GM18508 (cell line): ENCODE measurements around the gene NRBP1.

Experiments
- ATAC-seq: cut with Tn5 transposase; IDR thresholded peaks from one replicate; pipeline ENCODE4 v1.9.1; 2021; ENCODE audit warnings: moderate number of reproducible peaks; ENCODE audit not compliant: insufficient read depth, unreplicated experiment

NRBP1 gene

DNA sequence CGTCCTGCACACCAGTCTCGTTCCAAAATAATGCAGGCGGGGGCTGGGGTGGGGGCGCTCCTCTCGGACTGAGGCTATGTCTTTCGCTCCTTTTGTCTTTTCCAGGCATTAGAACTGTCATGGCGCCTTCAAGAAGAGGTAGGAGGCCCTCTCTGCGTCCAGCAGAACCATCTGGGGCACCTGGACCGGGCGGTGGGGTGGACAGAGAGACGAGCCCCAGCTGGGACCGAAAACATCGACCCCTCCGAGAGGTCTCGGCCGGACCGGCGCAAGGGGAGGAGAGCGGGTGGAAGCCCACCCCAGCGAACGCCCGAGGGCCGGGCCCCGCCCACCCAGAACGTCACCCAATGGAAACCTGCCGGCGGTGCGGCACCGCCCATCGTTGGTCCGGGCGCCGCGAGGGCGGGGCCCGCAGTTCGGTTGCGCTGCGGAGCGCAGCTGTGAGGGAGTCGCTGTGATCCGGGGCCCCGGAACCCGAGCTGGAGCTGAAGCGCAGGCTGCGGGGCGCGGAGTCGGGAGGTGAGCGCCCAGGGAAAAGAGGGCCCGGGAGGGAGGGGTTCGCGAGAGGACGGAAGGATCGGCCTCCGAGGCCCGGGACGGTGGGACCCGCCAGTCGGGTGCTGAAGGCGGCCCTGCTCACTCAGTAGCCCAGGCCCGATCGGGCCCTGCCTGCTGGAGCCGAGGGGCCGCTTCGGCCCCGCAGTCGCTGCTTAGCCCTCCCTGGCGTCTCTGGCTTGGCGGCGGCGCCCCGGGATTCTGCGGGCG is at the start of gene NRBP1:
Gene NRBP1 (plus strand): TSS at position 419 of the 765 bp plus-strand sequence. CDS start 4,643 bp downstream, outside the sequence.
- ATAC-seq: peak; percentile 65

DNA sequence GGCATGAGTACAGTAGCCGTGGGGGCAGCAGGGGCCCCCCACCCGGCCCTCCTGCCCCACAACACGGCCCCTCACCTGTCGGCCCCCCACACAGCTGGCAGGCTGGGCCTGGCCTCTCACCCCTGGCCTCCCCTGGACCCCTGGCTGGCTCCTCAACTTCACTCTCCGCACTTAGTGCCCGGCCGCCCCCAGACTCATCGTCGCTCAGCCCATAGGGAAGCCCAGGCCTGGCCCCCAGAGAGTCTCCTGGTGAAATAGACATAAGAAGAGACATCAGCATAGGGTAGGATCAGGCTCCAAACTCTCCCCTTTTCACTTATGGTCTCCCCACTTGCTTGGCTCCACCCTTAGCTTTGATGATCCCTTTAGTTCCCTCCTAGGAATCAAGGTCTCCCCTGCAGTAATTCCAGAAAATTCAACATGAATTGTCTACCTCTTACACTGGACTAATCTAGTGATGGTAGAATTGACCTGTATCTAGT is 49.6 kb upstream of the NRBP1 start:
- ATAC-seq: no peak

DNA sequence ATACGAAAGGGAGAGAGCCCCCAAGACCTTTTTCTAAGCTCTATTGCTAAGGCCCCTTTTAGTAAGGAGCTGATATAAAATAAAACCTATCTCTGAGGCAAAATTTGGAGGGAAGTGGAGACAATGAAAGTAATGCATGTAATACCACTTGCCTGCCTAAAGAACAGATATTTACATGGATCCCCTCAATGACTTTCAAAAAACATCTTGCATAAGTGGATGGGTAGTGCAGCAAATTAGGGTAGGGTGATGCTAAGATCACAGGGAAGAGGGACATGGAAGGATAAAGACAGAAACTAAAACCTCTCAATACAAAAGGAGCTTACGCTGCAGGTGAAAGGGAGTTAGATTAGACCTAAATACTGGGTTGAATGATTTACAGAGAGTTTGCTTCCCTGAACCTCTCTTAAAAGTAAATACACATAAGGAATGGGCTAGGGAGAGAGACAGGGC is 49.0 kb upstream of the NRBP1 start:
- ATAC-seq: no peak

DNA sequence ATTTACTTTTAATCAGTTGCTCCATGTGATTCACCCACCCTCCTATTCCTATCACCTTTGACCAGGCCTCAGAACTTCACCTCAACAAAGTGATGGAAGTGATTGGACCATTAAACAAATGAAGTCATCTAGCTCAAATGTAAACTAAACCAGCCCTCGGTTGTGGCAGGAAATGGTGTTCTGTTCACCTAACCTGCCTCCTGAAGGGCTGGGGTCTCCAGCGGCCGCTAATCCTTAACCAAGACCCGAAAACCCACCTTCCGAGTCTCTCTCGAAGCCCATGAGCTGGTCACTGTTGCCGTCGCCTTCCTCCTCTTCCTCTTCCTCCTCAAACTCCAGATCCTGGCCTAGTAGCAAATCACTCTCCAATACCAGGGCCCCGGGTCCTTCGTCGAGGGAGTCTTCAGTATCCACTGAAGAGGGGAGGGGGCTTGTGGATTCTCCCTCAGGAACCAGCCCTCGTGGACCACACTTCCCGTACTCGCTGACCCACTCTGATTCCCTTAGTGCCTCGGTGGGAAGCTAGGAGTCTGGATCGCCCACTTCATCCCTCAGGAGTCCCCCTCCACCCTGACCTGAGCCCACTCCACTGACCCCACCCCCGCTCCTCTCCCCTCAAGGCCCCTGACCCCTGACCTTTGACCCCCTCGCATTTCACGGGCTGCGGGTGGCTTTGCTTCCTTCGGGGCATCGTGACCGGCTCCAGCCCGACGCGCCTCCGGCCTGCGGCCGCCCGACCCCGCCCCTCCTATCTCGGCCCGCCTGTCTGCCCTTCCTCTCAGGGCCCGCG is 48.4 kb upstream of the NRBP1 start:
- ATAC-seq: no peak

DNA sequence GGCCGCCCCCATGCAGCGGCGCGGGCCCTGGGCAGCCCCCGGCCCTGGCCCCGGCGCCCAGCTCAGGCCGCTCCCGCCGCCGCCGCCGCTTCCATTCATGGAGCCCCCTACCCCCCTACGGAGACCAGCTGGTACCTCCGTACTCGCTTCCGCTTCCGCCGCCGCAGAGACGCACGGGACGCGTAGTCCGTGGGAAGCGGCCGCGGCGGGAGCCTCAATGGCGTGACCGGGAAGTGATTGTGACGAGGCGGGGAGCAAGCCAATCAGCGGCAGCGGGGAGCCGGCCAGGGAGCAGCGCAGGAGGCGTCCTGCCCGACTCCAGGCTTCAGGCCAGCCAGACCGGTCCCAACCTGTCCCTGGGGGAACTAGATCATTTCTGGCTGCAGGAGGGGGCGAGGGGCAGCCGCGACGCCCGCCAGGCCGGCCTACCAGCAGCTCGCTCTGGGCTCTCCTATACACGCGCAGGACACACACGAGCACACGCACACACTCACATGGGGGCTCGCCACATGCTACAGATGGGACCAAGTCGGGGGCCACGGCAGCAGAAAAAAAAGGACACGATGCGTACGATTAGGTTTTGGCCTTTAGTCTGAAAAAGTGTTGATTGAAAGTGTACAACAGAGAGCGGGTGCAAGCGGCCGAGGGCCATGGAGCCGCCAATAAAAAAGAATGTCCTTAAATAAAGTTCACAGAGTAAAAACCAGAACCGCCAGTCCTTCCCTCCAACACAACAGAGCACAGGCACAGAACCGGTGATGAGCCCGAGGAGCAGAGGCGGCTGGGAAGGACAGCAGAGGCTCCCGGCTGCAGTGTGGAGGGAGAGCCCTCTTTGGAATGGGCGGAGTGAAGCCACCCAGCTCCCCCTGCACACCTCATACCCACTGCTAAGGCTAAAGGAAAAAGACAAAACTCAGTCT is 47.5 kb upstream of the NRBP1 start, which contains the start of gene ZNF513:
Gene ZNF513 (minus strand): TSS at position 109 of the 920 bp plus-strand sequence. CDS start 208 bp downstream, outside the sequence.
- ATAC-seq: no peak

DNA sequence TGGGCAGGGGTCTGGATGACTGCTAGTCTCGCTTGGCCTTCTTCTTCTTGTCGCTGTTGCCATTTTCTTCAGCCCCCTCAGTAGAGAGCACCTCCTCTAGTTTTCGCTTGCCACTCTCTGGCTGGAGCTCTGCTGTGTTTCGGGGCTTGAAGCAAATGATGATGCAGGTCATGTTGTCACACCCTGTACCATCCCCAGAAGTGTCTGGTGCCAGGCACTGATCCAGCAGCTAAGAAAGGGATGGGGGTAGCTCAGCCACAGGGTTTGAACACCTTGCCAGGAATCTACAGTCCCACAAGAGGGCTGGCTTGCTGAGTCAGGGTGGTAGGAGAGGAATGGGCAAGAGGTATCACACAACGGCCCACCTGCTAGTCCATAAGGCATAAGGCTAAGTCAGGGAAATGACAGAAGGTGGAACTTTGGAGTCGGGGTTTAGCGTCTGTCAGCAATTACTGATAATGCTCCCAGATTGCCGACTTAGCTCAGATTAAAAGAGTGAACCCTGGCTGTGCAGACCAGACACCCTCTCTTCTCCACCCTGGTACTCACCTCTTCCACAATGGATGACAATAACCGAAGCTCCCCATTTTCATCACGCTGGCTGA is 46.8 kb upstream of the NRBP1 start:
- no peak for ATAC-seq

DNA sequence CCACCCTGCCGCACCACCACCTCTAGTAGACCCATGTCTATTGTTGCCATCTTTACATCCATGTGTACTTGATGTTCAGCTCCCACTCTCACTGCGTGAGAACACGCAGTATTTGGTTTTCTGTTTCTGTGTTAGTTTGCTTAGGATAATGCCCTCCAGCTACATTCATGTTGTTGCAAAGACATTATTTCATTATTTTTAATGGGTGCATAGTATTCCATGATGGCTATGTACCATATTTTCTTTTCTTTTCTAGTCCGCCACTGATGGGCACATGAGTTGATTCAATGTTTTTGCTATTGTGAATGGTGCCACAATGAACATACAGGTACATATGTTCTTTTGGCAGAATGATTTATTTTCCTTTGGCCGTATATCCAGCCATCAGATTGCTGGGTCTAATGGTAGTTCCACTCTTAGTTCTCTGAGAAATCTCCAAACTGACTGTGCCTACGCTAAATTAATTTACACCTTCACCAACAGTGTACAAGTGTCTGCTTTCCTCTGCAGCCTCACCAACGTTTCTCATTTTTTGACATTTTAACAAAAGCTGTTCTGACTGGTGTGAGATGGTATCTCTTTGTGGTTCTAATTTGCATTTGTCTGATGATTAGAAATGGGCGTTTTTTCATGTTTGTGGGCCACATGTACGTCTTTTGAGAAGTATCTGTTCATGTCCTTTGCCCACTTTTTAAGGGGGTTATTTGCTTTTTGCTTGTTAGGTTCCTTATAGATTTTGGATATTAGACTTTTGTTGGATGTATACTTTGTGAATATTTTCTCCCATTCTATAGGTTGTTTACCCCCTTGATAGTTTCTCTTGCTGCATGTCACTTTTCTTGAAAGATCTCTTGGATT is 37.4 kb upstream of the NRBP1 start:
- ATAC-seq: no peak

DNA sequence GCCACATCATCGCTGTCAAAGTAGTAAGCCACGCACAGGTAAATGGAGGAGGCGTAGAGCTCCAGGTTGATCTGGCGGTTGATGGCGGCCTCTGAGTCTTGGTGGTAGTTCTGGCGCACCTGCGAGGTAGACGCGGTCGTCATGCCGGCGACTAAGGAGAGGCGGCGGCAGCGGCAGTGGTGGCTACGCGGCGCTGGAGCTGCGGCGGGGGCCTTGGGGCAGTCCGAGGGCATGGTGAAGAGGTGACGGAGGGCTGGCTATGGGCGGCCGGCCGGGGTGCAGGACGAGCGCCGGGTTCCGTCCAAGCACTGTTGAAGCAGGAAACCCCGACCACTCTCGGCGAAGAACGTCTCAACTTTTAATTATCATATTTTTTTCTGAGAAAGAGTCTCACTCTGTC is 35.2 kb upstream of the NRBP1 start:
- ATAC-seq: no peak

DNA sequence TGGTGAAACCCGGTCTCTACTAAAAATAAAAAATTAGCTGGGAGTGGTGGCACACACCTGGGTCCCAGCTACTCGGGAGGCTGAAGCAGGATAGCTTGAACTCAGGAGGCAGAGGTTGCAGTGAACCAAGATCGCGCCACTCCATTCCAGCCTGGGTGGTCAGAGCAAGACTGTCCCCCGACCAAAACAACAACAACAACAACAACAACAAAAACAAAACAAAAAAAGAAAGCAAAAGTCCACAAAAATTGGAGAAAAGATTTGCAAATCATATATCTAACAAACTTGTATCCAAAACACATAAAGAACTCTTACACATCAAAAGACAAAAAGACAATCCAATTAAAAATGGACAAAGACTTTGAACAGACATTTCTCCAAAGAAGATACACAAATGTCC is 29.5 kb upstream of the NRBP1 start:
- ATAC-seq: no peak

DNA sequence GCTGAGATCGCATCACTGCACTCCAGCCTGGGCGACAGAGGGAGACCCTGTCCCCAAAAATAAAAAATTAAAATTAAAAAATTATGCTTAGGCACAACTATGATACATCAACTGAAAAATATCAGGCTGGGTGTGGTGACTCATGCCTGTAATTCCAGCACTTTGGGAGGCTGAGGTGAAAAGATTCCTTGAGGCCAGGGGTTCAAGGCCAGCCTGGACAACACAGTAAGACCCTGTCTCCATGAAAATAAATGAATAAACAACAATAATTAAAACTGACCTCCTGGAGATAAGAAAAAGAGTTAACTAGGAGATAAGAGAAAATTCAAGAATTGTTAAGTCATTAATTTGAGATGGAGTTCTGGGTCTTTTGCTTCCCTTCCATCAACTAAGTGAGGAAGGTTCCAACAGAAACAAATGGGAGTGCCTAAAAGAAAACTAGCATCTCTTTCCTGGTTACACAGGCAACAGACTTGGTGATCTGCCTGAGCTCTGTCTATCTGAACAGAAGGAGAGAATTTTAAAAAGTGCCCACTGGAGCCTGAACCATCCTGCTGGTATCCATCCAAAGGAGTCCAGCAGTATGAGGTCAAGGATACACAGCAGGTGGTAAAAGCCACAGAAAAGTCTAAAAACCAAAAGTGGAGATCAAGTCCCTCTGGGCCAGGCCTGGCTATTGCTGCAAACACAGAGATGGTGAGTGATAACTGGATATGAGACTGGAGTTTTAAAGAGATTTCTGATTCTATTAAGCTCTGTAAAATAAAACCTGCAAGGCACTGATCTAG is 27.9 kb upstream of the NRBP1 start:
- no peak for ATAC-seq

DNA sequence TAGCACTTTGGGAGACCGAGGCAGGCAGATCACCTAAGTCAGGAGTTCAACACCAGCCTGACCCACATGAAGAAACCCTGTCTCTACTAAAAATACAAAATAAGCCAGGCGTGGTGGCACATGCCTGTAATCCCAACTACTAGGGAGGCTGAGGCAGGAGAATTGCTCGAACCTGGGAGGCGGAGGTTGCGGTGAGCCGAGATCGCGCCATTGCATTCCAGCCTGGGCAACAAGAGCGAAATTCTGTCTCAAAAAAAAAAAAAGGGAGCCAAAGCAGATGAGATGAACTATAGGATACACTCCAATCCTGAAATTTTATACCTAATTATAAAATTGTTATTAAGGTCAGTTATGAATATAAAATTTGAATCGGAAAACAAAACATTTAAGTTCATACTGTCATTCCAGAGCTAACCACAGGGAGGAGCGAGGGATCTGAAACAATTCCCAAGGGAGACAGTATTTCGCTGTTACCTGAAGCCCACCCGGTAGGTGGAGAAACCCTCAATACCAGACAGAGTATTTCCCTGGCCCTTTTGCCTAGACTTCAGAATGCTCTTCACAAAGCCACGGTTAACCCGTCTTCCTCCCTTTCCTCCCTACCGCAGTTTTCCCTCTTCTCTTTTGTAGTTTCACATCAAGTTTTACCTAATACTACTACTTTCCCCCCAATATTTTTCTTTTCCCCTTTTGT is 20.5 kb upstream of the NRBP1 start:
- no peak for ATAC-seq

DNA sequence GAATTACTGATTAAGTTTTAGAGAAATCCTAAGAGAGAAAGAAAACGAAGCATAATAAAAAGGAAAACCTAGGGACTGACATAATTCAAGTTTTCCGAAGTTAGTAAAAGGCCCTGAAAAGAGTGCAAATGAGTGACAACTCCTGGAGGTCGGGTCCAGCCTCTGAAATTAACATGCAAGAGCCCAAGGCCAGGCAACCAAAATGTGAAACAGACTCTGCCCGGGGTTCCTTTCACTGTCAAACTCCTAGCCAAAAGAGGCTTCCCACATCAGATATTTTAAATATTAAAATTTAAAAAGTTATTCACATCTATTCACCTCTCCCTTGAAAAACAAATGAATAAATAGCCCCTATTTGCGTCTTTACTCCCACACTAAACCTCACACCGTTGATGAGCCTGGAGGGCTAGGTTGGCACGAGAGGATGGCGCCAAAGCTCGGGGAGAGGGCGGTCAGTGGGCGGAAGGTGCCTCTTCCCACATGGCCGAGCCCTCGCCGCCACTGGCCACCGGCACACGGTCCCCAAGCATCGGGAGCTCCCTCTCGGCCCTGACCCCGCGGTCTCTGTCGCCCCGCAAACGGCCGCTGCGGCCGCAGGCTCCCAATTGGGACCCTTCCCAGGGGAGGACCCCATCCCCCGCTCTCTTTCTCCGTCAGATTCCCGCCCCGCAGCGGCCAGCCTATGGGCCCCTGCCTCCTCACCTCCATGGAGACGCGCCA is 19.7 kb upstream of the NRBP1 start:
- ATAC-seq: peak; percentile 15

DNA sequence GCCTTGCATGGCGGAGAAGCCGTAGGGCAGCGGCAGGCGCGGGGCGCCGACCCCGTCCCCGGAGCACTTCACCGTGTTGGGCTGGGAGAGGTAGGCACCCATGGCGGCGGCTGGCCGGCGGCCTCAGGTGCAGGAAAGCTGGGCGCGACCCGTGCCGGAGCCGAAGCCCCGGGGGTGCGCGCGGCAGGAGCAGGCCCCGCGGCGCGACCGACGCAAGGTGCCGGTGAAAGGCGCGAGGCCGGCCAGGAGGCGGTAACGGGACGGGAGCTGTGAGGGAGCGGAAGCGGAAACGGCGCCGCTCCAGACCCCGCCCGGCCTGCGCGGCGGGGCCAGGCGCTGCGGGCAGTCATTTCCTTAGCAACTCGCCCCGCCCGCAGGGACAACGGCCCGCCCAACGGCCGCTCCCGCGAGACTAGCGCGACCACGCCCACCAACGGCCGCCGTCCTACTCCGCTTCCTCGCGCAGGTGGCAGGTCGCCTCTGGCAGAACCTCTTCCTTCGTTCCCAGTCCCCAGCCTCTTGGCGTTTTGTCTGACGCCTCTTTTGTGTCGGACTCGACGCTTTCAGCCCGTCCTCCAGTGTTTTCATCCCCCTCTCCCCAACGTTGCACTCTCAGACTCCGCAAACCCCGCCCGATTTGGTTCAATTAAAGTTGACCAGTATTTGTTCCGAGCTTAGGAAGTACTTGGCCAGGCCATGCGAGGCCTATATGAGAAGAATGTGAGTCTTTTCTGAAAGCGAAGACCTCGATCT is 18.9 kb upstream of the NRBP1 start, which contains the start of gene PPM1G:
Gene PPM1G (minus strand): TSS at position 271 of the 753 bp plus-strand sequence. CDS start 169 bp downstream, at position 102.
- peak; percentile 59 for ATAC-seq

DNA sequence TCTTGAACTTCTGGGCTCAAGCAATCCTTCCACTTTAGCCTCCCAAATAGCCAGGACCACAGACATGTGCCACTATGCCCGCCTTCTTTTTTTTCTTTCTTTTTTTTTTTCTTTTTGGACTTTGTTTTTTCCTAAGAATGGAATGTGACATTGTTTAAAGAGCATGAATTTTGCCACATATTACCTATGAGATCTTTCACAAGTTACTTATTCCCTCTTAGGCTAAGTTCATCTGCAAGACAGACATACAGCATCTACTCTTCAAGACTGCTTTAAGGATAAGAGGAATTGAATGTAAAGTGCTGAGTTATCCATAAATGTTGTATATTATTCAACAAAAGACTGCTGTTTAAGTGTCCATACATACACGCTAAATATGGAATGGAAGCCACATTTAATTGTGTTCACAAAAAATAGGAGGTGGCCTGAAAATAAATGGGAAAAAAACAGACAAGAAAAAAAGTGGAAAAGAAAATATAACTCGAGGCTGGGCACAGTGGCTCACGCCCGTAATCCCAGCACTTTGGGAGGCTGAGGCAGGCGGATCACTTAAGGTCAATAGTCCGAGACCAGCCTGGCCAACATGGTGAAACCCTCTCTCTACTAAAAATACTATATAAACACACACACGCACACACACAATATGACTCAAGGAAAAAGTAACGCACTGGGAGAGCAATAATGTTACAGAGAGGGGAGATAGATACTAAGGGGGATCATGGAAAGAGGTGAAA is 15.8 kb upstream of the NRBP1 start:
- ATAC-seq: no peak

DNA sequence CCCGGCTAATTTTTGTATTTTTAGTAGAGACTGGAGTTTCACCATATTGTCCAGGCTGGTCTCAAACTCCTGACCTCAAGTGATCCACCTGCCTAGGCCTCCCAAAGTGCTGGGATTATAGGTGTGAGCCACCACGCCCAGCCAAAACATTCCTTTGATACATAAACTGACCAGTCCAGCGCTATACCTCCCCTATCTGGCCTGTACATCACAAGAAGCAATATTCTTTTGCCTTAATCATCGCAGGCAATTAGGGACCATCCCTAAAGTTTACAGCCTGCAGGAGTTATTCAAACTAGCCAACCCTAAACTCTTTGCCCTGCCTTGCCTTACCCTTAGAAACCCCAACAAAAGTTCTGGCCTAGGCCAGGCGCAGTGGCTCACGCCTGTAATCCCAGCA is 12.3 kb upstream of the NRBP1 start:
- ATAC-seq: no peak
